IPS-18c (cell line): ENCODE measurements around the gene TMEM74B.

Source experiments
- H3K4me3 ChIP-seq: 2 replicates; pipeline ENCODE4 v1.7.0; 2013; ENCODE audit warnings: low read depth, mild to moderate bottlenecking, low read length, moderate library complexity; ENCODE audit not compliant: insufficient read depth
- H3K9me3 ChIP-seq: one replicate; pipeline ENCODE4 v1.6.1; 2013; ENCODE audit warnings: mild to moderate bottlenecking, low read length, moderate library complexity; ENCODE audit not compliant: control insufficient read depth, insufficient read depth

Gene TMEM74B

GRCh38 chr20:1188347-1188746 lies 3.6 kb upstream of the TMEM74B start:
- H3K9me3 ChIP-seq = no peaks in the 10 kb centered on the region
- H3K4me3 ChIP-seq = no peak overlapping the region

GRCh38 chr20:1187605-1188171 lies 2.9 kb upstream of the TMEM74B start:
- no peaks in the 10 kb centered on the region for H3K9me3 ChIP-seq
- H3K4me3 ChIP-seq = no peak overlapping the region

GRCh38 chr20:1186367-1186991 lies 1.7 kb upstream of the TMEM74B start:
- Histone ChIP-seq H3K4me3 (no peak overlapping the region; the same call in 1 of the 2 replicates), H3K9me3 (no peaks in the 10 kb centered on the region)

GRCh38 chr20:1185790-1186334 lies 1.1 kb upstream of the TMEM74B start:
- Histone ChIP-seq H3K9me3 (no peaks in the 10 kb centered on the region), H3K4me3 (peak overlapping the region; percentile 61)

GRCh38 chr20:1185316-1185741 lies 548 bp upstream of the TMEM74B start:
- H3K4me3 ChIP-seq = peak overlapping the region; percentile 61
- H3K9me3 ChIP-seq = no peaks in the 10 kb centered on the region

GRCh38 chr20:1184260-1184637 lies 532 bp downstream of the TMEM74B start:
- peak overlapping the region; percentile 61; the same call in 1 of the 2 replicates for H3K4me3 ChIP-seq

GRCh38 chr20:1183153-1183552 lies 1.6 kb downstream of the TMEM74B start:
- Histone ChIP-seq H3K9me3 (no peaks in the 10 kb centered on the region), H3K4me3 (no peak overlapping the region)

More at GRCh38 chr20:1184260-1184637, 532 bp downstream of the TMEM74B start:
- no peaks in the 10 kb centered on the region for H3K9me3 ChIP-seq

- Histone ChIP-seq H3K4me3 (no peak overlapping the region), H3K9me3 (no peaks in the 10 kb centered on the region)
Observed at GRCh38 chr20:1182106-1182505, 2.7 kb downstream of the TMEM74B start.

GRCh38 chr20:1180949-1181348 lies 3.8 kb downstream of the TMEM74B start:
- Histone ChIP-seq H3K4me3 (no peak overlapping the region), H3K9me3 (no peaks in the 10 kb centered on the region)

- Histone ChIP-seq H3K4me3 (no peak overlapping the region), H3K9me3 (no peaks in the 10 kb centered on the region)
Observed at GRCh38 chr20:1178623-1179022, 6.2 kb downstream of the TMEM74B start.

- Histone ChIP-seq H3K9me3 (no peaks in the 10 kb centered on the region), H3K4me3 (no peak overlapping the region)
Observed at GRCh38 chr20:1178103-1178502, 6.7 kb downstream of the TMEM74B start.

- Histone ChIP-seq H3K9me3 (no peaks in the 10 kb centered on the region), H3K4me3 (no peak overlapping the region)
Observed at GRCh38 chr20:1177680-1178079, 7.1 kb downstream of the TMEM74B start.

- Histone ChIP-seq H3K9me3 (no peaks in the 10 kb centered on the region), H3K4me3 (no peak overlapping the region)
Observed at GRCh38 chr20:1174787-1175186, 10.0 kb downstream of the TMEM74B start.

GRCh38 chr20:1173698-1174097 lies 11.1 kb downstream of the TMEM74B start:
- Histone ChIP-seq H3K4me3 (no peak overlapping the region), H3K9me3 (no peaks in the 10 kb centered on the region)

GRCh38 chr20:1171461-1172093 lies 13.2 kb downstream of the TMEM74B start:
- Histone ChIP-seq H3K9me3 (no peaks in the 10 kb centered on the region), H3K4me3 (no peak overlapping the region)

- H3K9me3 ChIP-seq = no peaks in the 10 kb centered on the region
- no peak overlapping the region for H3K4me3 ChIP-seq
Observed at GRCh38 chr20:1169224-1169623, 15.6 kb downstream of the TMEM74B start.

GRCh38 chr20:1166948-1167720 lies 17.6 kb downstream of the TMEM74B start:
- H3K4me3 ChIP-seq = no peak overlapping the region
- no peaks in the 10 kb centered on the region for H3K9me3 ChIP-seq
